NOMO-1 treated with DMSO at 0.1 percent for 48 hours (cell line): ENCODE results near the gene OR51D1.

ENCODE experiments used
- DNase-seq: peaks from one replicate; lab custom pipeline; 2025; ENCODE audit not compliant: unreplicated experiment; lab: John Stamatoyannopoulos, UW

Gene OR51D1

GRCh38 chr11:4636962-4637661 lies at the start of gene OR51D1:
Gene OR51D1, plus strand, starts transcription at chr11:4637477. Its CDS starts 2,314 bp downstream, at chr11:4639791.
- DNase-seq: peak; percentile 54

DNA sequence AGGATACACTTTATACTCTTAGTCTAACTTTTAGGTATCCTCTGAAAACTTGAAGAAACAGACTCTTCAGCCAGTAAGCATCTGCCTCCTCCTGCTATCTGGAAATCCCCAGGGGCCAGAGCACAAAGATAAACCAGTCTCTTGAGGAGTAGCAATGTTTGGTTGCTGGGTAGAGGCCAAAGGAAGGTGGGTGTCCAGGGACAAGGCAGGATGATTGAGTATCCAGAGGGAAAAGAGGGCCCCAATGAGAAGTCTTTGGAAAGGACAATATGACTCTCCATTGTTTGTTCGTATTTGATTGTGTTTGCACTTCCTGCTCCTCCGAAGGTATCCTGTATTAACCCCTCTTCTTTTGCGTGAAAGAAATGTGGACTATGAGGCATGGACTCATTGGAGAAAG lies 48.3 kb upstream of the OR51D1 start:
- no peak for DNase-seq

DNA sequence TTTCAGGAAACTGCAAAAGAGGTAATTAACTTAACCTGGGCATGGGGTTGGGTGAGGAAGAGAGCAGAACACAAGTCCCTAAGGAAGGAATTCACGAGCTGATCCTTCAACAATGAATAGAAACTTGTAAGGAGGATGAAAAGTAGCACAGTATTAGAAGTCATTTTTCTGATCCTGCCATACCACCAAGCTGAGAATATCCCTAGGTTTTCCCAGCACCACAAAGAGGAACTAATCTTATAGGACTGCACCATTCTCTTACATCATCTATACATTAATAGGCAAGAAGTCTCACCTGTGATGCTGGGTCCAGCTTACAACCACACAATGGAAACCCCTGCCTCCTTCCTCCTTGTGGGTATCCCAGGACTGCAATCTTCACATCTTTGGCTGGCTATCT lies 43.5 kb upstream of the OR51D1 start, which contains the start of gene OR52I1:
Gene OR52I1 (plus strand): TSS at position 301 of the 400 bp plus-strand sequence. CDS start 0 bp downstream, at position 301.
- DNase-seq: no peak

DNA sequence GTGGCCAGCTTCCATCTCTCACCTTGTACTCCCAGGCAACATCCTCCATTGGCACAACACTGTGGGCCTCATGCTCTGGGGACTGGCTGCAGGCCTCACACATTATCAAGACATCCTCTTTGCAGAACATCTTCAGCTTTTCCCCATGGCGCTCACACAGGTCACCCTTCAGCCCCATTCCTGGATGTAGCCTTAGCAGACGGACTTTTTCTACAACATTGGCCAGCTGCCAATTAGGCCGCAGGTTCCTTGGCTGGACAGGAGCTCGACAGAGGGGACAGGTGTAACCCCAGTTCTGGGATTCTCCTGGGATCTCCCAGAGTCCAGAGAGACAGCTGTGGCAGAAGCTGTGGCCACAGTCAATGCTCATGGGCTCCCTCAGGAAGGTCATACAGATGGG lies 32.2 kb upstream of the OR51D1 start:
- no peak for DNase-seq

DNA sequence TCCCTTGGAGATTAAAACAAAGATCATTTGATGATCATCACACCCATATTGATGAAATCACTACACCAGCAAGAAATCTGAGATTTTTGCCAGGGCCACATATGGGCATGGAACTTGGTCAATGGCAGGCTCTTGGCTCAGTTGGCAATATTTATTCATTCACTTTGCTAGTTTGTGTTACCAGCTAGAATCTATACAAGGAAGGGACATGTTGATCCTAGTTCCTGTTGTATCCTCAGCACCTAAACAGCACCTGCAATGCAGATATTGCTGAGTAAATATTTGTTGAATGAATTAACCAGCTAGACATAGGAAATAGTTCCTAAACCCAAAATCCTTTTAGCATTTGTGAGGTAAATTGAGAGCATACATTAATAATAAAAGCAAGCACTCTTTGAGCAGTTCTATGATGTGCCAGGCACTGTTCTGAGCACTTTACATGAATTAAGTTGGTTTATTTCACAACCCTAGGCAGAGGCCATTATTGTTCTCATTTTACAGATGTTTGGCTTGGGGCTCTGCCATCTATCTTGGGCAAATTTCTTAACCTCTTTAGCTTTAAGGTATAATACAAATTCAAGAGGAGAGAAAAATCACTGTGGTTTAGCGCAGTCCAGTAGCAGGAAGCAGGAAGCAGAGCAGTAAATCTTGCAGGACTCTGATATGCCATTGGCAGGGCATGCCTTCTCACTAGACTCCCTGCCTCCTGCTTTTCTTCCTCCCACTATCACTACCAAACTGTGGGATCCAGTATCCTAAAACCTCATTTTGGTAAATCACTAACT lies 30.9 kb upstream of the OR51D1 start:
- peak; percentile 5 for DNase-seq

DNA sequence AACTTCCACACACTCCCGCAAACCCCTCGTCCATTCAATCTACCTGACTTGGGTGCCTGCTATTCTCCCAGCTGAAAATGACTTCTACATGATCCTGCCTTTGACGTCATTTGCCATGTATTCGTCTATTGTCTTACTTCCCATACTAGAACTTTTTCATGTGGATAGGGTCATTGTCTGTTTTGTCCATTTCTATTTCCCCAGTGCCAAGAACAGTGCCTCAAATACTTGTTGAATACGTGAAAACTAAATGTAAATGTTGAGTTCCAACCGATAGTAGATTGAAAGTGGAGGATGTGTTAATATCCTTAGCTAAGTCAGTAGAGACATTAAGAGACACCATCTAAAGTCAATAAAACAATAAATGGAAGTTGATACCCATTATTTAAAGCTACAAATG lies 30.2 kb upstream of the OR51D1 start:
- no peak for DNase-seq

DNA sequence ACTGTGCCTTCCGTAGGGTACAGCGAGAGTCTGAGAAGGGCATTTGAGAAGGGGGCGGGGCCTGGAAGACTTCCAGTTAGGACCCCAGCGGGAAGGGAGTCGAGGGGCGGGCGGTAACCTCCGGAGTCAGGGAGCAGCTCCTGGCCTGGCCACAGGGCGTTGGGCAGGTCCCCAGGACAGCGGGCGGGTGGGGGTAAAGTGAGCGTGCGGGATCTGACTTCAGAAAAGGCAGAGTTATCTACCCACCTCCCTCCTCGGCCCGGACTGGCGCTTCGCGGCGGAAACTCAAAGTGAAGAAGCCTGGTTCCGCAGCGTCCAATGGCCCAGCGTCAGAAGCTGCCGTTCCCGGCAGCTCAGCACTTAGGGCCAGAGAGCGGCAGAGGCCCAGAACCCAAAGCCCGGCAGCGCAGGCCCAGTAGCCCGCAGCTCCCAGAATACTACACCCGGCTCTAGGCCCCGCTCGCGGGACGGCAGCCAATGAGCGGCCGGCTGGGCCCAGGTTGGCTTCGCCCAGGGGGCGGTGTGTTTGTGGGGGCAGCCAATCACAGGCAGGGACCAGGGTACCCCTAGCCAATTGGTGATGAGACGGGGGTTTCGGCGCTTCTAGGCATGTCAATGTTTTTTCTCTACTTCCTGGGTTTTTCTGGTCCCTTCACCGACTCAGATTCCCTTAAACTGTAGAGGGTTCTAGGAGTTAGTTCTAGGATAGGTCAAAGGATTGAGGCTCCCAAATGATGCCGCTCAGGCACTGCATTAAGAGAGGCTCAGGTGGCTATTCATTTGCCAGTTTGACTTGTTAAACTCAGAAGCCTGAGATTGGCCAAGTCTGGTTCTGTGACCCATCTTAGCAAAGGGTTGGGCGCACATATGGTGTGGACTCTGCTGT lies 29.3 kb upstream of the OR51D1 start, which contains the start of gene TRIM68:
Gene TRIM68 (minus strand): TSS at position 451 of the 886 bp plus-strand sequence. CDS start 2,727 bp downstream, outside the sequence.
- DNase-seq: peak; percentile 87

- DNase-seq: peak; percentile 35
Observed at GRCh38 chr11:4610258-4610935, 26.9 kb upstream of the OR51D1 start.

- no peak for DNase-seq
Observed at GRCh38 chr11:4611986-4612385, 25.3 kb upstream of the OR51D1 start.

GRCh38 chr11:4615856-4616444 lies 21.3 kb upstream of the OR51D1 start:
- no peak for DNase-seq

GRCh38 chr11:4619514-4619913 lies 17.8 kb upstream of the OR51D1 start:
- DNase-seq: no peak

DNA sequence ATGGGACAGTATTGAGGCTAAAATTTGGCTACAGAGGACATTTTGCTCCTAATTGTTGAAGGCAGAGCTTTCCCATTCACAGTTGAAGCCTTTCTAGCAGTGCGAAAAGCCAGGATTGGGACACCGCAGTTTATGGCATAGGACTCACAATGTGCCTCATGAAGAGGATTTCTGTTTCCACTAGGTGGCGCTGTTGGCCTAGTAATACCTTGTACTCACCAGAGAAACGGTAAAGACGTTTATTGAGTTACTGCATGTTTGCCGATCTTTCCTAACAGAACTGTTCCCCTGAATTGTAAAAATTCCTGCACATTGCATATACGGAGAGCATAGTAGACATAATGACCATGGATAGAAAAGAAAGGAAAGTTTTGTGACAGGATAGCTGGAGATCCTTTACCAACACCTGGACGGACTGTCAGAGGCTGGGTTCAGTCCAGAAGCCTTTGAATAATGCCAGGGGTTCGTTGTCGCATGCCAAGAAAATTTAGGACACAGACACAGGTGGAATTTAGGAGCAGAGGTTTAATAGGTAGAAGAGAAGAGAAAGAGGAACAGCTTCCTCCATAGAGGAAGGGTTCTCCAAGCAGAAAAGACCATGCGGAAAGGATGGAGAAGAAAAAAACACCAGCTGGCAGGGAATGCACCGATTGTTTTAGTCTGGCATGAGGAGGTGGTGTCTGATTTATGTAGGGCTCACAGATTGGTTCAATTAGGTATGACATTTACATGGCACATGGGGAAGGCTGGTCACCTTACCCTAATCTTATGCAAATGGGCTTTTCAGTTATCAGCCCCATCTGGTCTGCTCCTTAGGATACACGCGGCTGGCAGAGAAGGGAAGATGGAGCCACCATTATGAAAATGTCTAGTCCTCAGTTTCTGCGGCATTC lies 10.8 kb upstream of the OR51D1 start:
- DNase-seq: peak; percentile 45

DNA sequence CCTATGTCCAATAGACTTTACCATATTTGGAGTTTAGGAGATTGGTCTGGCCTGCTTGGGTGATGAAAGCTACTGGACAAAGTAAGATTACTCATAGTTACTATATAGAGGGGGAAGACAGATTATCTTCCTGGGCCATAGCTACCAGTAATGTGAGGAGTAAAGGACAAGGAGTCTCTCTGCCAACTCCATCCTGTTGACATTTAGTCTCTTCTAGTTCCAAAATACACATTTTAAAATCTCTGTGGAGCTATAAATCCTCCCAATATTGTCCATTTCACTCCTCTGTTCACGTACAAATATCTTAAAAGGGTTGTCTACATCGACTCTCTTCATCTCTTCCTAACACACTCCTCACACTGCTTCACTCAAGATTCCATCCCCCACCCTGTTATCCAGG lies 1.1 kb upstream of the OR51D1 start:
- DNase-seq: no peak

GRCh38 chr11:4637662-4638047 lies 378 bp downstream of the OR51D1 start:
- no peak for DNase-seq

GRCh38 chr11:4639931-4640330 lies 2.7 kb downstream of the OR51D1 start:
- no peak for DNase-seq

- DNase-seq: no peak
Observed at GRCh38 chr11:4641501-4641900, 4.2 kb downstream of the OR51D1 start.

- no peak for DNase-seq
Observed at GRCh38 chr11:4642043-4642442, 4.8 kb downstream of the OR51D1 start.

- no peak for DNase-seq
Observed at GRCh38 chr11:4643076-4643475, 5.8 kb downstream of the OR51D1 start.

DNA sequence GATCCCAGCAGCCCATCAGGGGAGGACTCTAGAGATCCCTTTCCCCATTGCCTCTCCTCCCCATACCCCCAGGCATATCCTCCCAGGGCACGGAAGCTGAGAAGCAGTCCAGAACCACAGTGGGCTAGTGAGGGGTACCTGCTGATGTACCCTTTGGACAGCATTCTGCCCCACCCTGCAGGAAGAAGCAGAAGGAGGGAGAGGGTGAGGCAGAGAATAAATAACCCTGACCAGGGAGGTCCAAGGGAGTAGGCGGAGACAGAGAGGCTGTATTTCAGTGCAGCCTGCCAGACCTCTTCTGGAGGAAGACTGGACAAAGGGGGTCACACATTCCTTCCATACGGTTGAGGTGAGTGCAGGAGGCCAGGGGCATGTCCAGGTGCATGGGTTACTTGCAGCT lies 6.4 kb downstream of the OR51D1 start, which contains the start of gene OR51E1:
Gene OR51E1 (plus strand): TSS at position 301 of the 400 bp plus-strand sequence. CDS start 8,545 bp downstream, outside the sequence.
- no peak for DNase-seq
